Islet precursor cell (in vitro differentiated cells): ENCODE measurements around the gene TEAD1.

Experiments
- DNase-seq: peaks from one replicate; pipeline ENCODE4 v3.0.0-alpha.2; 2018

Gene TEAD1

DNA sequence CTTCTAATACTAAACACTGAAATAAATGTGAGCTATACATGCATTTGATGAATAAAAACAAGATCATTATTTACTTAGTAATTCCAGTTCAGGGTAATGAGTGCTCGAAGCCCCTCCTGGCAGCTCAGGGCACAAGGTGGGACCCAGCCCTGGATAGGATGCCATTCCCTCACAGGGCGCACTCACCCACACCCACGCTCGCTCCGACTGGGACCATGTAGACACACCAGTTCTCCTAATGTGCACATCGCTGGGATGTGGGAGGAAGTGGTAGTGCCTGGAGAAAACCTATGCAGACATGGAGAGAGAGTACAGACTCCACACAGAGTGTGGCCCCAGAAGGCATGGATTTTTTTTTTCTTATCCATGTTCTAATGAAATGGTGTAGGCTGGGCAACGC is 290.4 kb downstream of the TEAD1 start:
- DNase-seq, result no peak

DNA sequence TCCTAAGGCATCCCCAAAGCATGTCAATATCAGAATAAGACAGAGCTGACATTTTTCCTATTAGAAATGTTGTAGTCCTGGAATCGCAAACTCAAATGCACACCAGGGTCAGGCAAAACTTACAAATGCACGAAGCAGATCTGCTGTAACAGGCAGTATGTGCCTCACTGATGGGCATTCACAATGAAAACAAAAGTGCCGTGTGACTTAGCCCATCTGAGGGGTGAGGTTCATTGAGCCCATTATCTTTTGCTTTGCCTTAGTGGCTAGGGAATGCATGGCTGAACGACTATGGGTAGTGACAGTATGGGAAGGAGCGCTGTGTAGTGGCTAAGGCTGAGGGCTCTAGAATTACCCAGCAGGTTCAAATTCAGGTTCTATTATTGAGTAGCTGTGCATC is 291.8 kb downstream of the TEAD1 start:
- DNase-seq, result no peak

DNA sequence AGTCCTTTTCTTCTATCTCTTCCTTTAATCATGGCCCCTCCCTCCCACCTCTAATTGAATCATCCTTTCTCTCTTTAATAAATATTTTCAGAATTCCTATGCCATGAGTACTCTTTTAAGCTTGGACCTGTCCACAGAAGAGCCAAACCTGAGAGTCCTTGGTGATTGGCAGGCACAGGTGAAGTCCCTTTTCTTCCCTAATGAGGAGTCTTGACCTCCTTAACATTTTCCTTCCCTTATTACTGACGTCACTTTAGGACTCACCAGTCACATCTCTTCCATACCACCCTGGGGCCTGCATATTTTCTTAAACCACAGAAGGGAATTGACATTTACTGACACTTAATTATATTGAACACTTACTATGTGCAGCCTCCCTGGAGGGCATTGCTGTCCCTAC is 293.9 kb downstream of the TEAD1 start:
- DNase-seq, result no peak

- no peak for DNase-seq
Measured at GRCh38 chr11:12968826-12969225, 294.6 kb downstream of the TEAD1 start.

- no peak for DNase-seq
Measured at GRCh38 chr11:12971955-12972354, 297.7 kb downstream of the TEAD1 start.

- no peak for DNase-seq
Measured at GRCh38 chr11:12973528-12974181, 299.4 kb downstream of the TEAD1 start.

- DNase-seq, result no peak
Measured at GRCh38 chr11:12975195-12975594, 301.0 kb downstream of the TEAD1 start.

- no peak for DNase-seq
Measured at GRCh38 chr11:12979928-12980689, 305.9 kb downstream of the TEAD1 start.

DNA sequence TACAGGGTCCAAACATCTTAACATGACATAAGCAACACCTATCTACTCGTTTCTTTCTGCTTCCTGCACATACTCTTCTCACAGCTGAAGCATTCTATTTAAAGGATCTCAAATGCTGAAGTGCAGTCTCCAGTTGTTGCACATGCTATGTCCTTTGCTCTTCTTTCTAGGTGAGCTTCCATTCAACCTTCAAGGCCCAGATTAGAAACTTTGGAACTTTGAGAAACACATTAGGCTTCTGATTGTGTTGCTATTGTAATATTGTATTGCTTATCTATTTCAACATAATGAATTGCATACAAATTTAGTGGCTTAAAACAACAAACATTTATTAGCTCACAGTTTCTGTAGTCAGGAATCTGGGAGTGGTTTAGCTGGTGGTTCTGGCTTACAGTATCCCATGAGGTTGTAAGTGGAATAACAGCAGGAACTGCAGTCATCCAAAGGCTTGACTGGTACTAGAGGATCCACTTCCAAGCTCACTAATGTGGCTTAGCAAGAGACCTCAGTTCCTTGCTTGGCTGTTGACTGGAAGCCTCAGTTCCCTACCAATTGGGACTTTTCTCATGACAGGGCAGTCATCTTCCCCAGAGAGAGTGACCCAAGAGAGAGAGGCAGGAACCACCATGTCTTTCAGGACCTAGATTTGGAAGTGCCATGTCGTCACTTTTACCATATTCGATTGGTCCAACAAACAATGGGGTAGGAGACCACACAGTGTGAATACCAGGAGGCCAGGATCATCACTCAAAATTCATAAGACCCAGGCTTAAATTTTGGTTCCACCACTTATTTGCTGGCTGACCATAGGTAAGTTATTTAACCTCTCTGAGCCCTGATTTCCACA is 307.7 kb downstream of the TEAD1 start:
- DNase-seq, result no peak

DNA sequence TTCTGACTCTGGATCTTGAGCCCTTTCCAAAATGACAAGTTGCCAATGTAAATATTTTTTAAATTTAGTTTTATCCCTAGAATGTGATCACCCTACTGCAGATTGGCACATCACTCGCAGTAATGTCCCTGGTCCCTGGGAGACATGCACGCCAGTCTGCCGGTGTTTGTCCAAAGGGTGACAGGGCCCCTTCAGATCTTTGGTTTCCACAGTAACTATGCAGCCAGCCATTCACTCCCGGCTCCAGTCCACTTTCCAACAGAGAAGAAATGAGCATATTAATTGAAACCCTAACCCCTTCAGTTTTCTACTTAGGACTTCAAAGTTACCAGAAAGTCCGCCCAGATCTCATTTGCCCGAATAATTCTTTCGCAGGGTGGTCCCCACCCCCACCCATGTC is 309.1 kb downstream of the TEAD1 start:
- DNase-seq, result no peak

DNA sequence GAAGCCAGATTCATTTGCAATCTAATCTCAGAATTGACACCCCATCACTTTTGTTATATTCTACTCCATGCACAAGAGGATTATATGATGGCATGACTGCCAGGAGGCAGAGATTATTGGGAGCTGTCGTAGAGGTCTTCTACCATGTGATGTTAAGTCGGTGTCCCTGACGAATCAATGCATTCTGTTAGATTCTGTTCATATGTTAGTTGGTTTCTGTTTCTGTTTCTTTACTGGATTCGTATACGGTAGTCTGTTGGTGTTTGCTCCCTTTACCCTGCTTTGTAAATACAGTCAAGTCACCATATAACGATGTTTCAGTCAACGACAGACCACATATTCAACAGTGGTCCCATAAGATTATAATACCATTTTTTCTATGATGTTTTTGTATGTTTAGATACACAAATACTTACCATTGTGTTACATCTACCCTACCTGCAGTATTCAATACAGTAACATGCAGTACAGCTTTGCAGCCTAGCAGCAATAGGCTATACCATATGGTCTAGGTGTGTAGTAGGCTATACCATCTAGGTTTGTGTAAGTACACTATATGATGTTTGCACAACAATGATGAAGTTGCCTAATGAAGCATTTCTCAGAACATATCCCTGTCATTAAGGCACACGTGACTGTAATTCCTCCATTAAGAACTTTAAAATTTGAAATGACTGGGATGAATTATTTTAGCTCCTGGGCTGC is 312.1 kb downstream of the TEAD1 start:
- no peak for DNase-seq

GRCh38 chr11:12989428-12990161 is 315.4 kb downstream of the TEAD1 start:
- DNase-seq, result no peak

DNA sequence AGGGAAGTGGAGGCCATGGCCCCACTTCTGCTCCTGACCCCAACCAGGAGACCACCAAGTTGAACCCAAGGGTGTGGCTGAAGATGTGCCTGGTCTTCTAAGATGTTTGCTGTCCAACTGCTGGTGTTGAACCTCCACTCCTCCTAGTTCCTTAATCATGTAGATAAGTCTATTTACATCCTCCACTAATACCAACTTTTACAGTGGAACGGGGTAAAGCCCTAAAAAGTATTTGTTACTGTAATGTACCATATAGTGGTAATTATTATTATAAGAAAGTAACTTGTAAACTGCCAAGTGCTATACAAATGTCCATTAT is 315.9 kb downstream of the TEAD1 start:
- DNase-seq, result no peak

DNA sequence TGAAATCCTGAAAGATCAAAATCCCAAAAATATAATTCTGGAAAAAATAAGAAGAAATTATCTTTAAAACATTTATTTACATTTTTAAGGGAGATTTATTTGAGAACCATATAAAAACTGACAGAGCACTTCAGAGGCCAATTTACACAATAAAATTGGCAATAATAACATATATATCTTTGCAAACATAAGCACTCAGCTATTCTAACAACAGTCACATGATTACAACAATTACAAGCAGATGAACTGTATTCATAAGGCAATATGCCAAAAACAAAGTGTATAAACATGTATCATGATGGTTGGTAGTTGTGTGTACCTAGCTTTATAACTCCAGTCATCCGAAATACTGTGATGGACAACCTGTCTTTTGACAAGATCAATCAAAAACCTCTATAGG is 317.2 kb downstream of the TEAD1 start:
- DNase-seq, result no peak

DNA sequence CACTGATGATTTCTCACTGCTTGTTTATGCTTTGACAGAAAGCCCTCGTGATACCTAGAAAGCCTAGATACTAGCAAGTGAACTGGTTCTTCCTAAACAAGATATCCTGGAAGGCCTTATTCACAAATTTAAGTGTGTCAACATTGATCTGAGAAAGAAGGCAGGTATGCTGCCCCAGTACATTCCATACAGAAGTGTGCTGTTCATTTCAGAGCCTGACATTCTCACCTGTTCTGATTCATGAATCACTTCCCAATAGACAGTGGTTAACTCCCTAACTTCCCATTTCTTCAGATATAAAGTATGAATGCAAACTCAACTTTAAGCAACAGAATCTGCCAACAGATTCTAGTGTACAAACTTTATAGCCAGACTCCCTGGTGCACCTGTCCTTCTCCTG is 319.4 kb downstream of the TEAD1 start:
- DNase-seq, result no peak
